Hematopoietic multipotent progenitor cell treated with erythropoietin and hydrocortisone succinate and interleukin-3 and kit ligand, for 6 days (in vitro differentiated cells): ENCODE measurements around the gene MAP2K4.
"Not testable (repeated sequence)": the region's sequence is repeated elsewhere in the genome, so short reads cannot be mapped to it uniquely, and the experiment has no call there.

ENCODE experiments used
- DNase-seq: peaks from one replicate; pipeline ENCODE4 v3.0.0-alpha.2; 2015

MAP2K4 gene

GRCh38 chr17:12020642-12021622 is at the start of gene MAP2K4:
Gene MAP2K4 (plus strand): TSS chr17:12020877. CDS start chr17:12020887, 10 bp downstream.
- DNase-seq: peak; percentile 90

GRCh38 chr17:11972741-11973140 is 47.9 kb upstream of the MAP2K4 start:
- DNase-seq: not testable (repeated sequence)

GRCh38 chr17:11979795-11980194 is 40.9 kb upstream of the MAP2K4 start:
- DNase-seq: no peak

- peak; percentile 21 for DNase-seq
Observed at GRCh38 chr17:11980813-11981212, 39.9 kb upstream of the MAP2K4 start.

- no peak for DNase-seq
Observed at GRCh38 chr17:11981862-11982261, 38.8 kb upstream of the MAP2K4 start.

GRCh38 chr17:11986179-11986941 is 34.3 kb upstream of the MAP2K4 start:
- DNase-seq: no peak

- DNase-seq: peak; percentile 43
Observed at GRCh38 chr17:11986942-11987329, 33.7 kb upstream of the MAP2K4 start.

GRCh38 chr17:11990363-11990983 is 30.2 kb upstream of the MAP2K4 start:
- DNase-seq: no peak

- no peak for DNase-seq
Observed at GRCh38 chr17:11991461-11991860, 29.2 kb upstream of the MAP2K4 start.

- peak; percentile 91 for DNase-seq
Observed at GRCh38 chr17:11996722-11997146, 23.9 kb upstream of the MAP2K4 start.

- peak; percentile 97 for DNase-seq
Observed at GRCh38 chr17:11997147-11997971, 23.3 kb upstream of the MAP2K4 start, which contains the start of gene ZNF18. Gene ZNF18 (minus strand): TSS chr17:11997475. CDS start chr17:11992829, 4,646 bp downstream.

- no peak for DNase-seq
Observed at GRCh38 chr17:11997972-11998233, 22.8 kb upstream of the MAP2K4 start.

GRCh38 chr17:11999696-12000095 is 21.0 kb upstream of the MAP2K4 start:
- DNase-seq: no peak

GRCh38 chr17:12007466-12007865 is 13.2 kb upstream of the MAP2K4 start:
- no peak for DNase-seq

- no peak for DNase-seq
Observed at GRCh38 chr17:12021623-12022140, 1.0 kb downstream of the MAP2K4 start.

- no peak for DNase-seq
Observed at GRCh38 chr17:12022310-12022709, 1.6 kb downstream of the MAP2K4 start.

GRCh38 chr17:12024327-12024726 is 3.6 kb downstream of the MAP2K4 start:
- DNase-seq: no peak

- DNase-seq: no peak
Observed at GRCh38 chr17:12027658-12028057, 7.0 kb downstream of the MAP2K4 start.

- DNase-seq: no peak
Observed at GRCh38 chr17:12028611-12029010, 7.9 kb downstream of the MAP2K4 start.

GRCh38 chr17:12034538-12034937 is 13.9 kb downstream of the MAP2K4 start:
- no peak for DNase-seq

GRCh38 chr17:12035673-12036072 is 15.0 kb downstream of the MAP2K4 start:
- no peak for DNase-seq

- no peak for DNase-seq
Observed at GRCh38 chr17:12037970-12038369, 17.3 kb downstream of the MAP2K4 start.
